Lower lobe of right lung (tissue), 2 donors: ENCODE measurements around the gene SLC16A11. TPM values are rescaled to one million over a fixed set of nuclear protein-coding genes. Genes with fewer than 3 reads are reported as not detected.

Experiments
- ATAC-seq, 2 donors: fragments of 200-7000 bp; cut with Tn5 transposase; one replicate each; pipeline ENCODE4 v1.9.1; 2020 to 2022; ENCODE audit warnings: mild to moderate bottlenecking in 2 of 2, moderate library complexity in 2 of 2
- DNase-seq: peaks from one replicate; pipeline ENCODE4 v3.0.0-alpha.2; 2020
- H3K27ac ChIP-seq: fragments of 200-600 bp; one replicate; pipeline ENCODE4 v1.8.0; 2022
- H3K27me3 ChIP-seq: fragments of 200-600 bp; one replicate; pipeline ENCODE4 v1.8.0; 2022; ENCODE audit warnings: low read depth
- H3K36me3 ChIP-seq: fragments of 200-600 bp; one replicate; pipeline ENCODE4 v1.8.0; 2022; ENCODE audit warnings: mild to moderate bottlenecking
- H3K4me1 ChIP-seq: fragments of 200-600 bp; one replicate; pipeline ENCODE4 v1.8.0; 2022
- H3K4me3 ChIP-seq: fragments of 200-600 bp; one replicate; pipeline ENCODE4 v1.8.0; 2022; ENCODE audit warnings: mild to moderate bottlenecking
- H3K9me3 ChIP-seq: fragments of 200-600 bp; one replicate; pipeline ENCODE4 v1.8.0; 2022
- intact Hi-C: fragments of 100-400 bp; cut with DNase I; formaldehyde crosslinking; loops from one replicate; pipeline ENCODE4 v1.11.0; 2022
- total RNA-seq: library from RNA; stranded (reverse); fragmentation: NEBNext Ultra II Directional; extraction: Animal tissue kit (Norgen Biotek cat#: 25700); gene quantifications from one replicate; pipeline ENCODE4 v1.2.1, GENCODE V29; 2021
- TF ChIP-seq, protein P1 (sequence below): fragments of 200-600 bp; IDR thresholded peaks from one replicate; pipeline ENCODE4 v1.8.0; 2022; ENCODE audit warnings: antibody characterized with exemption, mild to moderate bottlenecking
- donor health status: DM: no; HTN: yes; CAD: no; lungs with severe emphysema.

The SLC16A11 gene
- total RNA-seq, 1 donor from 2014 or later, result 7.7 TPM

DNA sequence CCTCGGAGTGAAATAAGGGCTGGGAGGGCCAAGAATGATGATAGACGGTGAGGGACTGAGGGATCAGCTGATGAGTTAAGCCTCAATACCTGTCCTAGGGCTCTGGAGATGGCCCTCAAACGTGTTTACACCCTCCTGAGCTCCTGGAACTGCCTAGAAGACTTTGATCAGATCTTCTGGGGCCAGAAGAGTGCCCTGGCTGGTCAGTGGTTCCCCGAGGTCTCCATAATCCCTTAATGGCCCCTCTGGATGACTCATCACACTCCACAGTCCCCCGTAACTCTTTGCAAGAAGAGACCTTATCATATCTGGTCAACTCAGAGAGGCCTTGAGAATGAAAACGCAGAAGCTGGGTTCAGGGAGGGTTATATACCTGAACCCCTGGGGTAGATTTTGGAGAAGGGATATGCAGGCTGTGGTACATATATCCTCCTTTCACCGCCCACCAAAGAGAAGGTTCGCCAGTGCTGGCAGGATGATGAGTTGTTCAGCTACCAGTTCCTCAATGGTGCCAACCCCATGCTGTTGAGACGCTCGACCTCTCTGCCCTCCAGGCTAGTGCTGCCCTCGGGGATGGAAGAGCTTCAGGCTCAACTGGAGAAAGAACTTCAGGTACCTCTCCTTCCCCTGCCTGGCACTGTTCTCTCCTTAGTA lies 44.9 kb downstream of the SLC16A11 start:
- no peak for ATAC-seq
- intact Hi-C loops, result no loop called here
- TF ChIP-seq, protein P1, sequence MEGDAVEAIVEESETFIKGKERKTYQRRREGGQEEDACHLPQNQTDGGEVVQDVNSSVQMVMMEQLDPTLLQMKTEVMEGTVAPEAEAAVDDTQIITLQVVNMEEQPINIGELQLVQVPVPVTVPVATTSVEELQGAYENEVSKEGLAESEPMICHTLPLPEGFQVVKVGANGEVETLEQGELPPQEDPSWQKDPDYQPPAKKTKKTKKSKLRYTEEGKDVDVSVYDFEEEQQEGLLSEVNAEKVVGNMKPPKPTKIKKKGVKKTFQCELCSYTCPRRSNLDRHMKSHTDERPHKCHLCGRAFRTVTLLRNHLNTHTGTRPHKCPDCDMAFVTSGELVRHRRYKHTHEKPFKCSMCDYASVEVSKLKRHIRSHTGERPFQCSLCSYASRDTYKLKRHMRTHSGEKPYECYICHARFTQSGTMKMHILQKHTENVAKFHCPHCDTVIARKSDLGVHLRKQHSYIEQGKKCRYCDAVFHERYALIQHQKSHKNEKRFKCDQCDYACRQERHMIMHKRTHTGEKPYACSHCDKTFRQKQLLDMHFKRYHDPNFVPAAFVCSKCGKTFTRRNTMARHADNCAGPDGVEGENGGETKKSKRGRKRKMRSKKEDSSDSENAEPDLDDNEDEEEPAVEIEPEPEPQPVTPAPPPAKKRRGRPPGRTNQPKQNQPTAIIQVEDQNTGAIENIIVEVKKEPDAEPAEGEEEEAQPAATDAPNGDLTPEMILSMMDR, result no peak
- Histone ChIP-seq H3K4me3 (no peak overlapping the region), H3K9me3 (no peaks in the 10 kb centered on the region), H3K27ac (no peak overlapping the region), H3K36me3 (peaks cover 67% of the 10 kb centered on the region), H3K27me3 (no peaks in the 10 kb centered on the region), H3K4me1 (peaks cover 6% of the 10 kb centered on the region)
- DNase-seq, result no peak

DNA sequence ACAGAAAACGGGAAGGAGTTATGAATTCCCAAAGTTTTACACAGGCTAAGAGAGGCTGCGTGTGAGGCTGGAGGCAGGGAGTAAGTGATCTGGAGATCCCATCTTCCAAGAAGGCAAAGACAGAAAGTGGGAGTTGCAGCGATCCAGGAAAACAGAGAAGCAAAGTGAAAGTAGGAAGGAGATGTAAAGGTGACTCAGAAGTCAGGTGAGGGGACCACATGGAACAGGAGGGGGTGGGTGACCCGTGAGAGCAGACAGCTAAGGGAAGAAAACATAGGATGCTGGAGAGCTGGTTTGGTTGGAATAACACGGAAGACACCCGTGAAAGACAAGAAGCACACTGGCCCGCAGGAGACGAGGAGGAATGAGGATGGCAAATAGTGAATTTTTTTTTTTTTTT lies 46.7 kb downstream of the SLC16A11 start:
- H3K27me3 ChIP-seq, result no peaks in the 10 kb centered on the region
- H3K9me3 ChIP-seq, result no peaks in the 10 kb centered on the region
- H3K36me3 ChIP-seq, result peaks cover 52% of the 10 kb centered on the region
- H3K27ac ChIP-seq, result no peak overlapping the region
- intact Hi-C loops, result no loop called here
- TF ChIP-seq, protein P1, result no peak
- H3K4me3 ChIP-seq, result no peak overlapping the region
- DNase-seq (no peak), ATAC-seq (no peak)
- H3K4me1 ChIP-seq, result peaks cover 6% of the 10 kb centered on the region

DNA sequence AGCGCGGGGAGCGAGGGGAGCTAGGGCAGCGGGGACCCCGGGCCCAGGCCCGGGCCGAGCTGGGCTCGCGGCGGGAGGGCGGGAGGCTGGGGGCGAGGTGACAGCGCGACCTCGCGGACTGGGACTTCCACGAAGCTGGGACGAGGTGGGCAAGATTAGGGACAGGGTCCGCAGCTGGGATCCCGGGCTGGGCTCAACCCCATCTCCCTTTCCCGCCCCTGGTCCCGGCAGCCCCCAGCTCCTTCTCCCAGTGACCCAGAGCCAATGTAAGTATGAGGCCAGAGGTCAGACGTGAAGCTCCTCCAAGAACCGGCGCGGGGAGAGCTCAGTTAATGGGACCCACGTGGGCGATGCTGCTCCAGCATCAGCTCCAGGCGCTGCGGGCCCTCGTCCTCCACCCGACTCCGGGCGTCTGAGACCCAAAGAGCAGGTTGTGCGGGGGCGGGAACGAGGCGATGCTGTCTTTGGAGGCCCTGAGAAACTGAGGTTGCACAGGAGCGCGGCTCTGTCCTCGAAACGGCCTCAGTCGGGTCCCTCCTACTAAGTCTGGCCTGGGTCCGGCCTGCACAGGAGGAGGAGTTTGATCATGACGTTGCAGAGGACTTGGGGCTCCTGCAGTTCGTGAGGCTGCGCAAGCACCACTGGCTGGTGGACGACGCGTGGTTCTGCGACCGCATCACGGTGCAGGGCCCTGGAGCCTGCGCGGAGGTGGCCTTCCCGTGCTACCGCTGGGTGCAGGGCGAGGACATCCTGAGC lies 47.5 kb downstream of the SLC16A11 start:
- Histone ChIP-seq H3K4me3 (peak overlapping the region; percentile 34), H3K9me3 (no peaks in the 10 kb centered on the region), H3K27me3 (no peaks in the 10 kb centered on the region), H3K4me1 (peaks cover 6% of the 10 kb centered on the region), H3K36me3 (peaks cover 44% of the 10 kb centered on the region), H3K27ac (no peak overlapping the region)
- DNase-seq (no peak), ATAC-seq (peak; percentile 6 to 28)
- TF ChIP-seq, protein P1, result no peak
- intact Hi-C loops, result no loop called here

DNA sequence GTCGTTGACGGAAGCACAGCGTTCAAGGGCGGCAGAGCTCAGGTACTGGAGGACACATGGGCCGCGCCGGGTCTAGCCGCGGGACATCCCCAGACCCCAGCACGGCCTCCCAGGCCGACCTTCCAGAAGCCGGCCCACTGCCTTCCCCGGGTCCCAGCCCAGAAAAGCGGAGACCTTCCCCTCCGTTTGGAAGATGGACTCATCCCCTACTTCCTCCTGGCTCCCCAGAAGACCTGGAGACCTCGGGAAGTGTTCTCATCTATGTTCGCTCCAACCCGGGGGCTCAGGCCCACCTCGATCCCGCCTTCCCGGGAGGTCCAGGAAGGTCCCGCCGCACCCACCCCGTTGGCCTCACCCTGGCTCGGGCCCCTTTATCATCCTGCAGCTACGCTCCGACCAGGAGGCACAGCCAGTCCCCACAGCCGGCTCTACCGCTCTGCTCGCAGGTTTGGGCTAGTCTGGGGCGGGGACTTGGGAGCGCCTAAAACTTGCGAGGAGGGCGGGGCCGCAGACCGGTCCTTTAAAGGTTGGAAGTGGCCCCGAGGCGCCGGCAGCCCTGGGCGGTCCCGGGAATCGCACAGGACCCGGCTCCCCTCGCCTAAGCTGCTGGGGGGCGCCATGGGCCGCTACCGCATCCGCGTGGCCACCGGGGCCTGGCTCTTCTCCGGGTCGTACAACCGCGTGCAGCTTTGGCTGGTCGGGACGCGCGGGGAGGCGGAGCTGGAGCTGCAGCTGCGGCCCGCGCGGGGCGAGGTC lies 48.2 kb downstream of the SLC16A11 start, which contains the start of gene ALOX12:
TSS of gene ALOX12 (plus strand) at position 550 of the 756 bp plus-strand sequence. CDS start at position 619, 69 bp downstream.
- DNase-seq (no peak), ATAC-seq (peak; percentile 62 to 87)
- Histone ChIP-seq H3K36me3 (peaks cover 37% of the 10 kb centered on the region), H3K27ac (no peak within 1 kb of the TSS), H3K9me3 (no peaks in the 10 kb centered on the region), H3K4me1 (peaks cover 6% of the 10 kb centered on the region), H3K27me3 (no peaks in the 10 kb centered on the region), H3K4me3 (peak within 1 kb of the TSS; percentile 34)
- intact Hi-C loops, result no loop called here
- TF ChIP-seq, protein P1, result no peak

DNA sequence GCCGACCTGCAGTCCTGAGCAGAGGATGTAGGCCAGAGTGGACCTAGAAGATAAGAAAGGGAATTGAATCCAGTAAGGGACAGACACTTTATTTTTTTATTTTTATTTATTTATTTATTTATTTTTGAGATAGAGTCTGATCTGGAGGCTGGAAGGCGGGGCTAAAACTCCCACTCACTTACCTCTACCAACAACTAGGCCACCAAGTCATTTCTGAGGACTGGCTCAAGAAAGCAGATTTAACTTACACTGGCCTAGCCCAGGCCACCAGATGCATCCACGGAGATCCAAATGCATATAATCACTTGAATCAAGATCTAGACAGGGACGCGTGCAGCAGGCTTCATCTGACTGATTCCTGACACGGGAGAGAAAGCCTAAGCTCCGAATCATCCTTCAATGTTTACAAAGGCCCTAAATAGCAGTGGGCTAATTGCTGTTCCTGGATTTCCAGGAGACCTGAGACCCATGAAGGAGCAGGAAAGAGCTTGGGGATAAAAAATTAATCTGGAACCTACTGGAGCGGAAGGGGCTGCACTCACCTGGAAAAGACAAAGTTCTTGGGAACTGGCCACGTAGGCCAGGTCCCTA lies 49.1 kb downstream of the SLC16A11 start:
- no peaks in the 10 kb centered on the region for H3K9me3 ChIP-seq
- ATAC-seq (no peak), DNase-seq (no peak)
- TF ChIP-seq, protein P1, result no peak
- peaks cover 27% of the 10 kb centered on the region for H3K36me3 ChIP-seq
- peaks cover 6% of the 10 kb centered on the region for H3K4me1 ChIP-seq
- H3K27me3 ChIP-seq, result no peaks in the 10 kb centered on the region
- H3K27ac ChIP-seq, result no peak overlapping the region
- H3K4me3 ChIP-seq, result no peak overlapping the region
- intact Hi-C loops, result no loop called here
